ENCODE measurements around the gene PLD1.

DNA sequence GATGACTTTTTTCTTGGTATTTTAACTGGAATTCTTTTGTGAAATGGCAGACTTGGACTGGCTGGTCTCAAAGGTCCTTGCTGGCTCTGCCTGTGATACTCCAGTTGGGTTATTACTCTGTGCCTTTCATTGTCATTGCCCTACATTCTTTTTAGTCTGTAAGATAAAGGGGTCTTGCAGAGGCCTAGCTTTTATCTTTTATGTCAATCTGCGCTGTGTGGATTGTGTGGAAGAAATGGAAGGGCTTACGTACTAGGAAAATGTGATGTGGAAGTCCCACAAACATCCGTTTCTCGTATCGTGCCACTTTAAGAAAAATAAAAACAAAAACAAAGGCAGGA is 24.1 kb upstream of the PLD1 start:
- TF ChIP-seq, protein P1, sequence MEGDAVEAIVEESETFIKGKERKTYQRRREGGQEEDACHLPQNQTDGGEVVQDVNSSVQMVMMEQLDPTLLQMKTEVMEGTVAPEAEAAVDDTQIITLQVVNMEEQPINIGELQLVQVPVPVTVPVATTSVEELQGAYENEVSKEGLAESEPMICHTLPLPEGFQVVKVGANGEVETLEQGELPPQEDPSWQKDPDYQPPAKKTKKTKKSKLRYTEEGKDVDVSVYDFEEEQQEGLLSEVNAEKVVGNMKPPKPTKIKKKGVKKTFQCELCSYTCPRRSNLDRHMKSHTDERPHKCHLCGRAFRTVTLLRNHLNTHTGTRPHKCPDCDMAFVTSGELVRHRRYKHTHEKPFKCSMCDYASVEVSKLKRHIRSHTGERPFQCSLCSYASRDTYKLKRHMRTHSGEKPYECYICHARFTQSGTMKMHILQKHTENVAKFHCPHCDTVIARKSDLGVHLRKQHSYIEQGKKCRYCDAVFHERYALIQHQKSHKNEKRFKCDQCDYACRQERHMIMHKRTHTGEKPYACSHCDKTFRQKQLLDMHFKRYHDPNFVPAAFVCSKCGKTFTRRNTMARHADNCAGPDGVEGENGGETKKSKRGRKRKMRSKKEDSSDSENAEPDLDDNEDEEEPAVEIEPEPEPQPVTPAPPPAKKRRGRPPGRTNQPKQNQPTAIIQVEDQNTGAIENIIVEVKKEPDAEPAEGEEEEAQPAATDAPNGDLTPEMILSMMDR (IDR thresholded peaks at IDR 0.05; ENCODE audit: low read depth, low read length), result no peak
- TF ChIP-seq, protein P2, sequence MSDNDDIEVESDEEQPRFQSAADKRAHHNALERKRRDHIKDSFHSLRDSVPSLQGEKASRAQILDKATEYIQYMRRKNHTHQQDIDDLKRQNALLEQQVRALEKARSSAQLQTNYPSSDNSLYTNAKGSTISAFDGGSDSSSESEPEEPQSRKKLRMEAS (IDR thresholded peaks at IDR 0.05; ENCODE audit: low read depth, low read length), result no peak

All from NB4 (cell line).